ENCODE data around the gene NBPF1.
"Not testable (repeated sequence)": the region's sequence is repeated elsewhere in the genome, so short reads cannot be mapped to it uniquely, and the experiment has no call there.

DNA sequence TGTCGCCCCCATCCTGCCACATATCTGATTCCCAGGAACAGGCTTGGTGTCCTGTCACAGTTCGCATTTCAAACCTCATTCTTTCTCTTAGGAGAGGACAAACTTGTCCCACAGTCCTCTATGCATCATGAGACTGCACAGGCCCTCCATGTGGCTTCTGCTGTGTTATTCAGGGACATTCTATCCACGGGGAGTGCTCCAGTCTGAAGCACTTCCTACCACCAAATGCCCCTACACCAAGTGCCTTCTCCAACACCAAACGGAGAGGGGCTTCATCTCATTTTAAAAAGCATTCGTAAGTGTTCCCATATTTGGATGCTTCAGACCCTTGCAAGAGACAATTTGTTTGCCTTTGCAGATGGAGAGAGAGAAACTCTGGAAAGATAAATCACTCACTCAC lies 25.3 kb downstream of the NBPF1 start:
- not testable (repeated sequence) for TF ChIP-seq EZH2phosphoT487 (IDR thresholded peaks at IDR 0.05; ENCODE audit: insufficient read depth, low read depth); EZH2 (IDR thresholded peaks at IDR 0.05; ENCODE audit: insufficient read depth, poor library complexity, severe bottlenecking)
